HG02970 (cell line): ENCODE measurements around the gene RANBP17.
"Not testable (repeated sequence)": the region's sequence is repeated elsewhere in the genome, so short reads cannot be mapped to it uniquely, and the experiment has no call there.

ENCODE experiments used
- ATAC-seq: cut with Tn5 transposase; IDR thresholded peaks from one replicate; pipeline ENCODE4 v1.9.1; 2021; ENCODE audit warnings: mild to moderate bottlenecking, moderate library complexity, moderate number of reproducible peaks; ENCODE audit not compliant: unreplicated experiment, low FRiP score

RANBP17 gene

DNA sequence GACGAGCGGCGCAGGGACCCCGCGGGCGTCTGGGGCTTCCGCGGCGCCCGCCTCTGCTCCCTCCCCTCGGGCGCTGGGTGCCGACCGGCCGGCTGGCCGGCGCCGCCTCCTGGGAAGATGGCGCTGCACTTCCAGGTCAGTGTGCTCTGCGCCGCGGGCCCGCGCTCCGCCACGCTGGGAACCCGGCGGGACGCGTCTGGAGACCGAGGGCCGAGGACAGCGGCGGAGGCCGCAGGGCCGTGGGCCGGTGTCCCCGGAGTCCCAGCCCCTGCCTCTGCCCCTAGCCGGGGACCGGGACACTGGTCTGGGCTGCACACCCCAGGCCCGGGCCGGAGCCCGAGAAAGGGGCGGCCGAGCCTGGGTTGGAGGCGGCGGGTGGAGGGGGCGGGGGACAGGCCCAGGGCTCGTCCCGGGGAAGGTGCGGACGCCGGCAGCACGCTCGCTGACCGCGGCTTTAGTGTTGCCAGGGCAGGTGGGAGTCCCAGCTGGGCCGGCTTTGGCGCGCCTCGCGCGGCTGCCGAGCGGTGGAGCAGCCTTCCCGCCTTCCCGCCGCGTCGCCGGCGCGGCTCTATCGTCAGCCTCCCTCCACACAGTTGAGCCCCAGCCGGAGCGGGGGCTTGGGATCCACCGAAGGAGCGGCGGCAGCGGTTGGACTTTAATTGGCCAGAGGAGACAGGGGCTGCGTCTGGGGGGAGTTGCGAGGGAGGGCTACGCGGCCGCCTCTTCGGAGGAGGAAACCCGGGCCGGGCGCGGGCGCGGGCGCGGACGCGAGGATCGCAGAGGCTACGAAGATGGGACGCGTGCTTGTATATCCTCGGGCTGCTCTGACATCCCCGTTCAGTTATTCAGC lies at the start of gene RANBP17:
Gene RANBP17 (plus strand): TSS at position 102 of the 850 bp plus-strand sequence.
- ATAC-seq: no peak

DNA sequence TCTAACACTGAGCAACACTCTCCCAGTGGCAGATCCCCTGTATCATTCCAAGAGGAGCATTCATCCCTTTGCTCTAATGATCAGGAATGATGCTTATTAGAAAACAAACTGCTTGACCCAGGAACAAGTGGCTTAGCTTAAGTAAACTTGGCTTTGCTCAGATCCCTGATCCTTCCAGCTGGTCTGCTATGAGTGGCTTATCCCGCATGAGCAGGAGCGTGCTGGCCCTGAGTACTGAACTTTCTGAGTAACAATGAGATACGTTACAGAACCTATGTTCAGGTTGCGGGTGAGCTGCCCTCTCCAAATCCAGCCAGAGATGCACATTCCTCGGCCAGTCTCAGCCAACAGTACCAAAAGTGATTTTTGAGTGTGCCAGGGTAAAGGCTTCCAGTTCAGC lies 48.6 kb upstream of the RANBP17 start:
- ATAC-seq: no peak

DNA sequence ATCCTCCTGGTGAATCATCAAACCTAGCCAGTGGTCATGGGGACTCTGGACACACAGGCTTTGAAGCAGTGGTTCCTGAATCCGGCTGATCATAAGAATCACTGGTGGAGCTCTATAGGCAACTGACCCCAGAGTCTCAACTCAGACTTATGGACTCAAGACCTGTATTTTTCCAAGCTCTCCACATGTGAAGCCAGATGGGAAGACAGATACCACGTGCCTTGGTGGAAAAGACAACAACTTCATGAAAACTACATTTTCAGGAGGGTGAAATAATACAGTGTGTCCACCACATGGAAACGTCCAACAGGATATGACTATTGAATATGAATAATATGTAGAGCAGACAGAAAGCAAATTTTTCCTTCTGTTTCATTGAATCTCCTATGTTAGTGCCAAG lies 44.6 kb upstream of the RANBP17 start:
- no peak for ATAC-seq

DNA sequence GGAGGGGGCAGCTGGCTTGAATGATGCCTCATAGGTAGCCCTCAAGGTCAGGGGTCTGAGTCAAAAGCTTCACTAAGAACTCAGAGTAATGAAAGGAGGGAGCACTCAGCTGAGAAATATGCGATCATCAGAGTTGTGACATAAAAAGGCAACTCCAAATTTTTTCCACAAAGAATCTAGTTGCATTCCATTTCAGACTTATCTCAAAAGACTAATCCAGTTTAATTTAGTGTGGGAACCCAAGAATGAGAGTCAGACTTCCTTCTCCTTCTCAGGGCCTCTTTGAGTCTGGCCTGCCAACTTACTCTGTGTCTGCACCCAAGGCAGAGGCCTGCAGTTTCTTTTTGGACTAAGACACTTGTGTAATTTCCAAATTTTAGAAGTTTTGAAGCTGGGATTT lies 43.6 kb upstream of the RANBP17 start:
- no peak for ATAC-seq

DNA sequence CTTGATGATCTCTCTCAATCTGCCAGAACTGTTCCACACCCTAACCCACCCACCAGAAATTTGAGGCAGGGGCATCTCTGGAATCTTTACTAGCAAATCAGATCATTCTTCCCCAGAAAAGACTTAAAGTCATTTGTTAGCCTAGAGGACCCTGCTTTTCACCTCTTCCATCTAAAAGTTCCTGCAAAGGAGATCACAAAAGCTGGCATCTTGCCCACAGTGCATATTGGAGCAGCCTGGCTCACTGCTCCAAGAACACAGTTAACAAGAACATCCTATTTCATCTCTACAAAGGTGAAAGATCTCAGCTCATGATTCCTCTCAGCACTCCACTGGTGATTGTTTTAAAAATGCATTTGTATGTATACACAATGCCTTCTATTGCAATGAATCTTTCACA lies 42.0 kb upstream of the RANBP17 start:
- no peak for ATAC-seq

DNA sequence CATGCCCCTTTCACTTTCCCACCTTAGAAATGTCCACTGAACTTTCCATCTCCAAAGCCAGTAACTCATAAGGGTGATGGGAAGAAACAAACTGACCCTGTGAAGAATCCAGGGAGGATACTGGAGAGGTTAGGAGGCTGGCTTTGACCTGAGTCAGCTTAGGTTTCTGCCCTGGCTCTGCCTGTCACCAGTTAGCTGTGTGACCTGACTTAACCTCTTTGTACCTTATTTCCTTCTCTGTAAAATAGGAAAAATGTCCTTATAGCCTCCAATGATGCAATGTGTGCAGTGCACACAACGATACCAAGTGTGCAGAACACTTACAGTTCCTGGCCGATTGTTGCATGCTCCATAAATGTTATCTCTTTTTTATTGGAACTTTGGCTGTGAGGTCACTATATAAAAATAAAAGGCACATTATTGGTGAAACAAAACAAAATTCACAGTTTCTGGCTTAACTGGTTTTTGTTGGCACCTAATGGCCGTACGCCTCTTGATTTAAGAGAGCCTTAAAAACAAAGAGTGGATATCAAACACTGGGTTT lies 40.5 kb upstream of the RANBP17 start:
- ATAC-seq: no peak

DNA sequence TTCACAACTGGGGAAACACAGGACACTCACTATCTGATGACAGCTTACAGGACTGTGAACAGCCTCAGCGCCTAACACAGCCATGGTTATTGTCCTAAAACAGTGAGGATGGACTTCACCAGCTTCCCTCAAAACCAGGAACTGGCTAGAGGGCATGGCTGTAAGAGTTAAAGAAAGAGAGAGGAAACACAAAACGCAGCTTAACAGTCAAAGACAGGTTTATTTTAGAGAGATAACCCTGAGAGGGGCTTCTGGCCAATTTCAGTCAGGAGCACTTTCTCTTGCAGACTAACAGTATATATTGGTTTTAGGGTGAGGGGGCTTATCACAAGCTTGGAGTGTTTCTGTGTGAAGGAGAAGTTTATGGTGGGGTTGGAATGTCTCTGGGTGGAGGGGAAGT lies 35.7 kb upstream of the RANBP17 start:
- ATAC-seq: no peak

DNA sequence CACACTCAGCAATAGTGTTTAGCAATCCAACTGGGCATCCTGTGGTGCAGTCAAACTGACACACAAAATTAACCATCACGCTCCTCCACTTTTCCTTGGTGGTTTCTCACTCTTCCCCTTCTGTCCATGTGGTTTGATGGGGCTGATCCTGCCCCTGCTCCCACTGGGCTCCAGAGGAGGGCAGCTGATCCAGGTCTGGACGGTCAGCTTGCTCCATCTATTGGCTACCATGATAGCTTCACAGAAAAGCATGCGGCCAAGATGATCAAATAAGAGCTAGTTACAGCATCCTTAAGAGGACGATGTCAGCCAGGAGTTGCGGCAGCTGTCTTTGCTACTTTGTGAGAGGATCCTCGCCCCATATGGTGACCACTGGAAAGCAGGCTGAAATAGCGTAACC lies 29.6 kb upstream of the RANBP17 start:
- ATAC-seq: no peak

DNA sequence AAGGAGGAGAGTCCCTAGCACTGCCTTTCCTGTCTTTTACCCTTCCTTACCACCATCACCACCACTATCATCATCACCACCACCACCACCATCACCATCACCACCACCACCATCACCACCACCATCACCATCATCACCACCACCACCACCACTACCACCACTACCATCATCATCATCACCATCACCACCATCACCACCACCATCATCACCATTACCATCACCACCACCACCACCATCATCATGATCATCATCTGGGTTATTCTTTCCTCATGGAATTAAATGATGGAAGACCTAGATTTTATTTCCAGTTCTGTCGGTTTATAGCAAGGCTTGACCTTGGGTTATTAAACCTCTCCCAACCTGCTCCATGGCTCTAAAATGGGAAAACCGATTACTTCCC lies 27.8 kb upstream of the RANBP17 start:
- ATAC-seq: not testable (repeated sequence)

DNA sequence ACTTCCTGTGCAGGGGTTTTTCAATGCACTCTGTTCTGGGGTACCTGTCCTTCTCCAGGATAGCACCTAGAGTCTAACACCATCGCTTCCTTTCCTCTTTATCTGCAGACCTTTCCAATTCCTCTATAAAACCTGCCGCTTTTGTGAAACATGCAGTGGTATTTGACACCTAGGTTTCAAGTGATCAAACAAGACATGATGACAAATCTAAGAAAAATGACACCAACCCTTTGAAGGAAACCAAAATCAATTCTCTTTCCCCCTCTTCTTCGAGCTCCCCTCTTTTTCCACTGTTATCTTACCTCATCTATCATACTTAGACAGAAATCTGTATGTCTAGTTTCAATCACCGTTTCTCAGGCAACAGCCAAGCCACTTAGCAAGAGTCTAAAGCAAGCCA lies 25.6 kb upstream of the RANBP17 start:
- ATAC-seq: no peak

DNA sequence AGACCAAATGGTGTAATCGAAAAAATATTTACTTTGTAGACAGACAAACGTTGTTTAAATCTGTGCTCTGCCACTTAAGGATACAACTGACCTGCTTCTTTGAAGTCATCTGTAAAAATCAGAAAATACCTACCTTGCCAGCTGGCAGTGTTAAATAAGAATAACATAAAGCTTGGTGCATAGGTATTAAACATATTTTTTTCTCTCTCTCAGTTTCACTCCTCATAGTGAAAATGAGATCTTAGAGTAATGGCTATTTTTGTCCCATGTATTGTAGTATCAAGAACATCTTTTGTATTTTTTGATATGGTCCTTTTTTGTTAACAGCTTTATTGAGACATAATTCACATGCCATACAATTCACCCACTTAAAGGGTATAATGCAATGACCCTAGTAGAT lies 17.9 kb upstream of the RANBP17 start:
- no peak for ATAC-seq

DNA sequence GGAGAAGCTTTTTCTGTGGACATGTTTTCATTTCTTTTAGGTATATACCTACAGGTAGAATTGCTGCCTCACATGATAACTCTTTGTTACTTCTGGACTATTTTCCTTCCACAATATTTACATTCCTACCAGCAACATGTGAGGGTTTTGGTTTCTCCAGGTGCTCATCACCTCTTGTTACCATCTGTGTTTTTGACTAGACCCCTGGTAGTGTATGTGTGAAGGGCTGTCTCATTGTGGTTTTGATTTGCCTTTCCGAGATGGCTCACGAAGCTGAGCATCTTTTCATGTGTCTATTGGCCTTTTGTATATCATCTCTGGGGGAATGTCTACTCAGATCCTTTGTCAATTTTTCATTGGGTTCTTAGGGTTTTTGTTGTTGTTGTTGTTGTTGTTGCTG lies 17.2 kb upstream of the RANBP17 start:
- no peak for ATAC-seq

DNA sequence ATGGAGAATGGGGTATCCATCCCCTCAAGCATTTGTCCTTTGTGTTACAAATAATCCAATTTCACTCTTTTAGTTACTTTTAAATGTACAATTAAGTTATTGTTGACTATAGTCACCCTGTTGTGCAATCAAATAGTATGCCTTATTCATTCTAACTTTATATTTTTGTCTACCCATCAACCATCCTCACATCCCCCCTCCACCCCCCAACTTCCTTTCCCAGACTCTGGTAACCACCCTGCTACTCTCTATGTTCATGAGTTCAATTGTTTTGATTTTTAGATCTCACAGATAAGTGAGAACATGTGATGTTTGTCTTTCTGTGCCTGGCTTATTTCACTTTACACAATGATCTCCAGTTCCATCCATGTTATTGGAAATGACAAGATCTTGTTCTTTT lies 15.4 kb upstream of the RANBP17 start:
- ATAC-seq: no peak

DNA sequence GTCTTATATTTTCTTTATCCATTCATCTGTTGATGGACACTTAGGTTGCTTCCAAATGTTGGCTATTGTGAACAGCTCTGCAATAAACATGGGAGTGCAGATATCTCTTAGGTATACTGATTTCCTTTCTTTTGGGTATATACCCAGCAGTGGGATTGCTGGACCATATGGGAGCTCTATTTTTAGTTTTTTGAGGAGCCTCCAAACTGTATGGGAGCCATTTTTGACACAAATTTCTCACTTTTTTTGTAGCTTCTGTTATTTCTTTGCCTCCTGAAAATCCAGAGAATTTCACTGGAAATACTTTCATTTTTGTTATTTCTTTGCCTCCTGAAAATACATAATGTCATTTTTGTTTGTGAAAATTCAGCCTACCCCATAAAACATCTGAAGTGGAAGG lies 15.0 kb upstream of the RANBP17 start:
- no peak for ATAC-seq

DNA sequence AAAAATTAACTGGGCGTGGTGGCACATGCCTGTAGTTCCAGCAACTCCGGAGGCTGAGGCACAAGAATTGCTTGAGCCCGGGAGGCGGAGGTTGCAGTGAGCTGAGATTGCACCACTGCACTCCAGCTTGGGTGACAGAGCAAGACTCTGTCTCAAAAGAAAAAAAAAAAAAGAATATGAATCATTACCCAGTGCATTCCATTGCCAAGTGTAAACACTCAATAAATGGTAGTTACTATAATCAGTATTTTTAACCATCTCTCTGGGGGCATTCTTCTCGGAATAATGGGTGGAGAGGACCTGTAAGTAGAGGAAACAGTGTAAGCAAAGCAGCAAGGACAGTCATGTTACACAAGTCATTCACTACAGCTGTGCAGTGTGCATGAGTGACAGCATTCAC lies 13.8 kb upstream of the RANBP17 start:
- no peak for ATAC-seq

DNA sequence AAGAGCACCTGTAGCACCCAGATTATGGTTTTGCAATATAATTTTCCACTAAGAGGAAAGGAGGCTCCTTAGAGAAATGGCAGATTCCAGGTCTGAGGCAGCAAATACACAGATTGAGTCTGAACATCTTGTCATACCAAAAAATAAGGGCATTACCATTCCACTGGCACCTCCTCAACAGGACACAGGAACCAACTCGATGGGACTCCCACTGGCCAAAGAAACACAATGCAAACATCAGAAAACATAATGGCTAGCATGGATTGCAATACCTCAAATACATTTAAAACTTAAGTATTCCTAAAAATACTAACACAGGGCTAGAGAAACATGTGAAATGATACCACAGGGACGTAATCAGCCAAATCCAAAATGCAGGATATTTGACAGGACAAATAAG lies 12.4 kb upstream of the RANBP17 start:
- ATAC-seq: no peak

DNA sequence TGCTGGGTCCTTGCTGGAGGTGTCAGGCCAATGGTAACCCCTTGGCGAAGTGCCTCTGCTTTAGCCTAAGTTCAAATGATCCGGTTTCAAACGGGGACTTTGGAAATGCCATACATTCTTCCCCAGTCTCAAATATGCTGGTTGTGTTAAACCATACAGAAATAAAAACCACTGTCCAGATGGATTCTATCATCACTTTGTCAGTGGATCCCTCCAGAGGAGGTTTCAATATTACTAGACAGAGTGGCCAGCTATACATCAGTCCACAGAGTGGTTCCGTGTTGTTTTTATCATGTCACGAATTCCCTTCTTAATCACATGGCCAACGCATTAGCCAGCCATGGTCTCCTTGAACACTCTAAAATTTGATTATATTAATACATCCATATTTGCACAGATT lies 7.3 kb upstream of the RANBP17 start:
- no peak for ATAC-seq

DNA sequence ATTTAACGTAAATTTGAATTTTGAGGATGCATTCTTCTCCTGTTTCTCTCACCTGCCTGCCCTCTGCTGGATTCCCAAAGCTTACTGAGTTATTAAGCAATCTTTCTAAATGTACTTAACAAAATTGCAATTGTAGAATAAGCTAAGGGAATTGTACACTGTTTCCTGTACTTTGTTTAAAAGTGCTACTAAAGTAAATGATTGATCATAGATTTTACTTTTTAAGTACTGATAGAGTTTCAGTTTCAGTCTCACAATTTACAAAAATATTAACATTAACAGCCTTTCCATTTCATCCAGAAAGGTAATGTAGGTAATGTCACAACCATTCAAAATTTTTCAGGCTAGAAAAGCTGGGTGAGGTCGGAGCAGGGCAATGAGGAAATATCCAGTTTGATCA lies 4.8 kb upstream of the RANBP17 start:
- ATAC-seq: no peak

DNA sequence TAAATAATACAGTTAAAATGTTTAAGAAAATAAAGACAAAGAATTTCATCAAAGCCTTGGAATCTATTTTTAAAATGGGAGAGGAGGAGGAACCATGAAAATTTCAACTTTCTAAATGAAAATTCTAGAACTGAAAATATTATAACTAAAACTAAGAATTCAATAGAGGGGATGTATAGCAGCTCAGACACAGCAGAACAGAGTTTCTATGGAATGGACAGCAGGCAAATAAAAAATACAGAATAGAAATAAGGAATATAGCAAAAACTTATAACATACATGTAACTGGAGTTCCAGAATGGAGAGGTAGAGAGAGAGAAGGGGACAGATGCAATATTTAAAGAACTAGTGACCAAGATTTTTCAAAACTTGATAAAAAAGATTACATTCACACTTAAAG lies 1.4 kb upstream of the RANBP17 start:
- no peak for ATAC-seq

DNA sequence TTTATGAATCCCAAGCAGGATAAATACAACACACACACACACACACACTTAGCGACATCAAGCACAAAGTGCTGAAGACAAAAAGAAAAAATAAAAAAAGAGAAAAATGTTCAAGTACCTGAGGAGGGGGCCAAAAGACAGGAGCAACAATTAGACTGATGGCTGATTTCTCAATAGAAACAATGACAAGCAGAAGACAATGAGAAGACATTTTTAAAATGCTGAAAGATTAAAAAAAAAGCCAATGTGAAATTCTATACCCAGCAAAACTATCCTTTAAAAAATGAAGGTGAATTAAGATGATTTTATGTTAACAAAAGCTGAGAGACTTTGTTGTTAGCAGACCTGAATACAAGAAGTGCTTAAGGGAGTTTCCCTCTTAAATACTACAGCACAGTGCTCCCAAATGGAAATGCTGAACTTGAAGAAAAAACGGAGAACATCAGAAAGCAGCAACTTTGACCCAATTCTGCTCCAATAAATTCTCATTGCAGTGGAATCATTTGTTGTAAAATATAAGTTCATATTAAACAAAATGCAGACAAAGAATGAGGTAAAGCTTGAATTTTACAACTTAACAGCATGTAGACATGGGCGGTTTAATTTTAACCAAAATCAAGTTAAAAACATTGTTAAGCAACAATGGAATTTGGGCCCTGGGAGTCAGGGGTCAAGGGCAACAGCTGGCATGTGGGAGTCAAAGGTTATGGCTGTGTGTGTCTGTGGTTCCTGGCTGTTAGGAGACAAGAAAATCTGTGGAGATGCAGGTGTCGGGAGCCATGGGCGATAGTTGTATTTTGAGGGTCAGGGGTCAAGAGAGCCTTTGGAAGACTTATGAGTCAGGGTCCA lies 776 bp upstream of the RANBP17 start:
- no peak for ATAC-seq

DNA sequence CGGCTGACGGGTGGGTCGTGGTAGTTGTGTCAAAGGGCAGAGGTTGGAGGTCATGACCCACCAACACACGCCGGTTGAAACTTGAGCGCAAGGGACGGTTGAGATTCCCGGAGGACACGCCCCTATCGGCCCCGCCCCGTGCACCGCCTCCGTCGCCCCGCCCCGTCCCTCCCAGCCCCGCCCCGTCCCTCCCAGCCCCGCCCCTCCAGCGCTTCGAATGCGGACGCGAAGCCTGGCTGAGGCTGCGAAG lies 226 bp upstream of the RANBP17 start:
- no peak for ATAC-seq

DNA sequence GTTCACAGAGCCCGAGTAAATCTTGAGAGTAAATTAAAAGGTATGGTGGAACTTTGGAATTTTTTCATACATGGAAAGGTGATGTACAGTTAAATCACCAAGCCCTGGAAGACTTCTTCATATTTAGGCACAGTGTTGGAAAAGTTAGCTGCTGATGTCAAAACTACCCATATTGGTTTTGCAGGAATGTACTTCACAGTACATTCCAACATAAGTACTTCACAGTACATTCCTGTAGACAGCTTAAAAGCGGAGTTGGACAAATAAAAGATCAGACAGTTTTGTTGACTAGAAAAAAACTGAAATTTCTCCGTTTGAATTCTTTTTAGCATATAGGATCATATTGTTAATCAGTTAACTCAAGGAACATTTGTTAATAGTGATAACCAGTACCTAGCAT lies 1.8 kb downstream of the RANBP17 start:
- no peak for ATAC-seq
